ENCODE data around the gene IMPDH2.
A peak's percentile ranks its signal among the peaks of the same experiment; 100 is the strongest.

The IMPDH2 gene

GRCh38 chr3:49007068-49007770, 22.0 kb downstream of the IMPDH2 start, which contains the start of gene WDR6:
Gene WDR6 (plus strand): TSS chr3:49007391. CDS start chr3:49007432, 41 bp downstream.
- peak; percentile 93 for DNase-seq (ENCODE audit: low read depth)
- H3K4me3 ChIP-seq (ENCODE audit: low read depth, low read length), result peak within 1 kb of the TSS; percentile 84
- TF ChIP-seq, protein P1, sequence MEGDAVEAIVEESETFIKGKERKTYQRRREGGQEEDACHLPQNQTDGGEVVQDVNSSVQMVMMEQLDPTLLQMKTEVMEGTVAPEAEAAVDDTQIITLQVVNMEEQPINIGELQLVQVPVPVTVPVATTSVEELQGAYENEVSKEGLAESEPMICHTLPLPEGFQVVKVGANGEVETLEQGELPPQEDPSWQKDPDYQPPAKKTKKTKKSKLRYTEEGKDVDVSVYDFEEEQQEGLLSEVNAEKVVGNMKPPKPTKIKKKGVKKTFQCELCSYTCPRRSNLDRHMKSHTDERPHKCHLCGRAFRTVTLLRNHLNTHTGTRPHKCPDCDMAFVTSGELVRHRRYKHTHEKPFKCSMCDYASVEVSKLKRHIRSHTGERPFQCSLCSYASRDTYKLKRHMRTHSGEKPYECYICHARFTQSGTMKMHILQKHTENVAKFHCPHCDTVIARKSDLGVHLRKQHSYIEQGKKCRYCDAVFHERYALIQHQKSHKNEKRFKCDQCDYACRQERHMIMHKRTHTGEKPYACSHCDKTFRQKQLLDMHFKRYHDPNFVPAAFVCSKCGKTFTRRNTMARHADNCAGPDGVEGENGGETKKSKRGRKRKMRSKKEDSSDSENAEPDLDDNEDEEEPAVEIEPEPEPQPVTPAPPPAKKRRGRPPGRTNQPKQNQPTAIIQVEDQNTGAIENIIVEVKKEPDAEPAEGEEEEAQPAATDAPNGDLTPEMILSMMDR (IDR thresholded peaks at IDR 0.05; ENCODE audit: low read depth, low read length, missing control alignments), result peak; percentile 37
- in situ Hi-C loops (cut with HindIII; ENCODE audit: low sequenced_read_pairs), result no loop called here

- H3K4me3 ChIP-seq (ENCODE audit: low read depth, low read length), result peak overlapping the region; percentile 84
- TF ChIP-seq, protein P1 (IDR thresholded peaks at IDR 0.05; ENCODE audit: low read depth, low read length, missing control alignments), result no peak
- no peak for DNase-seq (ENCODE audit: low read depth)
- in situ Hi-C loops (cut with HindIII; ENCODE audit: low sequenced_read_pairs), result no loop called here
These were observed 22.7 kb downstream of the IMPDH2 start for GRCh38 chr3:49006408-49007067.

DNA sequence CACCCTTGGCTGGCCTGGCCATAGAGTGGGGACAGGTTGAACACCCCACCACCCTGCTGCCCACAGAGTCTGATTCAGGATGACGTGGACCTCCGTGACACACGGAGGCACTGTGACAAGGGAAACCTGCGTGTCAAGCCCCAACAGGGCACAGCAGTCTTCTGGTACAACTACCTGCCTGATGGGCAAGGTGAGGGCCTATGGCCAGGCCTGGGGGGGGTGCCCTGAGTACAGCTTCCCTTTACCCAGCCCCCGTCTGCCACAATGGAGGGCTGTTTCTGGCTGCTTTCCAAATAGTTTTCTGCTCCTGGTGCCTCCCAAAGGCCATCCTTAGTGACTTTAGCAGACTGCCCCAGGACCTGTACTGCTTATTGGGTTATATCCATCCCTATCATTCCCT, 23.2 kb downstream of the IMPDH2 start:
- TF ChIP-seq, protein P1 (IDR thresholded peaks at IDR 0.05; ENCODE audit: low read depth, low read length, missing control alignments), result no peak
- H3K4me3 ChIP-seq (ENCODE audit: low read depth, low read length), result peak overlapping the region; percentile 84
- in situ Hi-C loops (cut with HindIII; ENCODE audit: low sequenced_read_pairs), result no loop called here
- DNase-seq (ENCODE audit: low read depth), result no peak

GRCh38 chr3:49005303-49005680, 23.9 kb downstream of the IMPDH2 start:
- H3K4me3 ChIP-seq (ENCODE audit: low read depth, low read length), result no peak overlapping the region
- no peak for DNase-seq (ENCODE audit: low read depth)
- TF ChIP-seq, protein P1 (IDR thresholded peaks at IDR 0.05; ENCODE audit: low read depth, low read length, missing control alignments), result no peak
- in situ Hi-C loops (cut with HindIII; ENCODE audit: low sequenced_read_pairs), result no loop called here

DNA sequence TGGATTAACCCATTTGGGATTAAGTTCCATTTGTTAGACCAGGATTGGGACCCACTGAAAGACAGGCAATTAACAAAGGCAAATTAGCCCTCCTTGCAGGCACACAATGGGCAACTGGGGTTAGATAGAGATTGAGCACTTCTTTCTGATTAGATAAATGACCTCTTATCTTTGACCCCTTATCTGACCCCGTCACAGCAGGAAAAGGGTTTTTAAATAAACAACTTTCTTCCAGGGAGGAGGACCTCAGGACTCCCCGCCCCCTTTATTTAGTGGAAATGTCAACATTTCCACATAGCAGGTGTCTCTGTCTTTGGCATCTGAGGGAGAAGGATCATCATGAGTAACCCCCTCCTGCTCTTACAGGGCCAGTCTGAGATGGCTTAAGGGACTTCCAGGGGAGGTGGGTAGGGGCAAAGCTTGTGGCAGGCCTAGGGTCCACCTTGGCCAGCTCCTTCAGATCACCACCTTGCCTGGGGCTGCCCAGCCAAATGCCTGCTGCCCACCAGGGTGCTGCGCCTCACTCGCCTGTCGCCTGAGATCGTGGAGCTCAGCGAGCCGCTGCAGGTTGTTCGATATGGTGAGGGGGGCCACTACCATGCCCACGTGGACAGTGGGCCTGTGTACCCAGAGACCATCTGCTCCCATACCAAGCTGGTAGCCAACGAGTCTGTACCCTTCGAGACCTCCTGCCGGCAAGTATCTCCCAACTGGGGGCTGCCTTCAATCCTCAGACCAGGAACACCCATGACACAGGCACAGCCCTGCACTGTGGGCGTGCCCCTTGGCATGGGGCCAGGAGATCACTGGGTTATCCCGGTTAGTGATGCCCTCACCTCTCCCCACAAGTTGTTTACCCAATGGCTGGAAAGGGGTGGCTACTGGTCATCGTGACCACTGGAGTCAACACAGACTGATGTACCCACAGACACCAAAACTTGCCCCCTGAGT, 24.6 kb downstream of the IMPDH2 start:
- TF ChIP-seq, protein P1 (IDR thresholded peaks at IDR 0.05; ENCODE audit: low read depth, low read length, missing control alignments), result no peak
- in situ Hi-C loops (cut with HindIII; ENCODE audit: low sequenced_read_pairs), result loop anchor here (5.0 kb wide), 1 partner anchor 52 kb away; no protein-coding TSS in a partner anchor
- DNase-seq (ENCODE audit: low read depth), result no peak
- no peak overlapping the region for H3K4me3 ChIP-seq (ENCODE audit: low read depth, low read length)

DNA sequence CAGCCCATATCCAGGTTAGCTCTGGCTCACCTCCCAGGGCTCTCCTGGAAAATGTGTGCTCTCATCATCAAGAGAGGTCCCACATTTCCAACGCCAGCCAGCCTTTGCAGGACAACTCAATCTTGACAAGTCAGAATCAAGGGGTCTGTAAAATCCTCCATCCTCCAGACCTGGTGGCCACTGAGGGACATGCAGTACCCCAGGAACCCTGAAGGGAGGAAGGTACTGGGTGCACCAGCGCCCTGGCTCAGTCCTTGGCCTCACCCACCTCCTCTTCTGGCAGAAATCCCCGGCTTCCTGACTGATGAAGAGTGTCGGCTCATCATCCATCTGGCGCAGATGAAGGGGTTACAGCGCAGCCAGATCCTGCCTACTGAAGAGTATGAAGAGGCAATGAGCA, 28.0 kb downstream of the IMPDH2 start:
- in situ Hi-C loops (cut with HindIII; ENCODE audit: low sequenced_read_pairs), result loop anchor here (5.0 kb wide), 1 partner anchor 49 kb away; no protein-coding TSS in a partner anchor
- no peak for DNase-seq (ENCODE audit: low read depth)
- H3K4me3 ChIP-seq (ENCODE audit: low read depth, low read length), result no peak overlapping the region
- TF ChIP-seq, protein P1 (IDR thresholded peaks at IDR 0.05; ENCODE audit: low read depth, low read length, missing control alignments), result no peak
